RWPE2 (cell line): Measurements from ENCODE around the gene ACP2.
"Not testable (repeated sequence)": the region's sequence is repeated elsewhere in the genome, so short reads cannot be mapped to it uniquely, and the experiment has no call there.

Experiments
- ATAC-seq: fragments of 200-7000 bp; cut with Tn5 transposase; 3 replicates; pipeline ENCODE4 v1.9.1; 2021; ENCODE audit warnings: low read depth
- DNase-seq: peaks from one replicate; pipeline ENCODE4 v3.0.0-alpha.2; 2020; ENCODE audit warnings: low spot score
- H3K27ac ChIP-seq: fragments of 450-650 bp; 2 replicates; pipeline ENCODE4 v1.5.1; 2017; ENCODE audit warnings: mild to moderate bottlenecking; ENCODE audit not compliant: poor library complexity, severe bottlenecking
- H3K27me3 ChIP-seq: fragments of 250-450 bp; sonication (Bioruptor Pico); 2 replicates; pipeline ENCODE4 v1.5.1; 2021; ENCODE audit warnings: mild to moderate bottlenecking, moderate library complexity; ENCODE audit not compliant: insufficient read depth, poor library complexity, severe bottlenecking
- H3K36me3 ChIP-seq: fragments of 250-450 bp; sonication (Bioruptor Pico); 2 replicates; pipeline ENCODE4 v1.5.1; 2020; ENCODE audit warnings: low read depth, mild to moderate bottlenecking, moderate library complexity
- H3K4me1 ChIP-seq: fragments of 250-450 bp; sonication (Bioruptor Pico); 2 replicates; pipeline ENCODE4 v1.5.1; 2021; ENCODE audit warnings: mild to moderate bottlenecking, moderate library complexity; ENCODE audit not compliant: insufficient read depth, poor library complexity, severe bottlenecking
- H3K4me3 ChIP-seq: fragments of 250-450 bp; sonication (Bioruptor Pico); 2 replicates; pipeline ENCODE4 v1.5.1; 2021; ENCODE audit warnings: mild to moderate bottlenecking, moderate library complexity; ENCODE audit not compliant: severe bottlenecking
- H3K9me3 ChIP-seq: fragments of 250-450 bp; sonication (Bioruptor Pico); 2 replicates; pipeline ENCODE4 v1.5.1; 2021; ENCODE audit warnings: mild to moderate bottlenecking, moderate library complexity; ENCODE audit not compliant: severe bottlenecking
- TF ChIP-seq, protein P1 (sequence below): fragments of 450-650 bp; IDR thresholded peaks from one replicate; pipeline ENCODE4 v1.5.1; 2017; ENCODE audit warnings: mild to moderate bottlenecking, moderate library complexity; ENCODE audit not compliant: poor library complexity, severe bottlenecking

The ACP2 gene

DNA sequence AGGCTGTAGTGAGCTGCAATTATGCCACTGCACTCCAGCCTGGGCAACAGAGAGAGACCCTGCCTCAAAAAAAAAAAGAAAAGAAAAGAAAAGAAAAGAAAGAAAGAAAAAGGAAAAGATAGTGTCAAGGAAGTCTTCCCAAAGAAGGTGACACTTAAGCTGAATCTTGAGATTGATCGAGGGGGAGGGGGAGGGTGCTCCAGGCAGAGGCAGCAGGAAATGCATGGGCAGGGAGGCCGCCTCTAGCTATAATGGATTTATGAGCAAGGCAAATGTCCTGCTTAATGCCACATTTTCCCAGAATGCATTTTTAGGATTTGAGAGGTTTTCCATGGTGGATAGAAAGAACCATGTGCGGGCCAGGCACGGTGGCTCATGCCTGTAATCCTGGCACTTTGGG lies 47.6 kb downstream of the ACP2 start:
- ATAC-seq (no peak), DNase-seq (no peak)
- TF ChIP-seq, protein P1, sequence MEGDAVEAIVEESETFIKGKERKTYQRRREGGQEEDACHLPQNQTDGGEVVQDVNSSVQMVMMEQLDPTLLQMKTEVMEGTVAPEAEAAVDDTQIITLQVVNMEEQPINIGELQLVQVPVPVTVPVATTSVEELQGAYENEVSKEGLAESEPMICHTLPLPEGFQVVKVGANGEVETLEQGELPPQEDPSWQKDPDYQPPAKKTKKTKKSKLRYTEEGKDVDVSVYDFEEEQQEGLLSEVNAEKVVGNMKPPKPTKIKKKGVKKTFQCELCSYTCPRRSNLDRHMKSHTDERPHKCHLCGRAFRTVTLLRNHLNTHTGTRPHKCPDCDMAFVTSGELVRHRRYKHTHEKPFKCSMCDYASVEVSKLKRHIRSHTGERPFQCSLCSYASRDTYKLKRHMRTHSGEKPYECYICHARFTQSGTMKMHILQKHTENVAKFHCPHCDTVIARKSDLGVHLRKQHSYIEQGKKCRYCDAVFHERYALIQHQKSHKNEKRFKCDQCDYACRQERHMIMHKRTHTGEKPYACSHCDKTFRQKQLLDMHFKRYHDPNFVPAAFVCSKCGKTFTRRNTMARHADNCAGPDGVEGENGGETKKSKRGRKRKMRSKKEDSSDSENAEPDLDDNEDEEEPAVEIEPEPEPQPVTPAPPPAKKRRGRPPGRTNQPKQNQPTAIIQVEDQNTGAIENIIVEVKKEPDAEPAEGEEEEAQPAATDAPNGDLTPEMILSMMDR: no peak

DNA sequence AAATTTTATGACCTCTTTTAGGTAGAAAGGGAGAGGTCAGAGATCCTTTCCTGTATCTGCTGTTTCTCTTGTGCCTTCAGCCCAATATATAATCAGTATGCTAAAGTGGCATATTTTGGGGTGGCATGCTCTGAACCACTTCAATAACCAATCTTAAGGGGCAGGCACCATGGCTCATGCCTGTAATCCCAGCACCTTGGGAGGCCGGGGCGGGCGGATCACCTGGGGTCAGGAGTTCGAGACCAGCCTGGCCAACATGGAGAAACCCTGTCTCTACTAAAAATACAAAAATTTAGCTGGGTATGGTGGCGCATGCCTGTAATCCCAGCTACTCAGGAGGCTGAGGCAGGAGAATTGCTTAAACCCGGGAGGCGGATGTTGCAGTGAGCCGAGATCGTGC lies 50.5 kb downstream of the ACP2 start:
- H3K4me3 ChIP-seq, H3K9me3 ChIP-seq, DNase-seq, ATAC-seq, H3K36me3 ChIP-seq, H3K27me3 ChIP-seq, H3K27ac ChIP-seq: not testable (repeated sequence)
- peaks cover 12% of the 10 kb centered on the region for H3K4me1 ChIP-seq

More for the DNA sequence above, 47.6 kb downstream of the ACP2 start:
- Histone ChIP-seq H3K27me3 (no peaks in the 10 kb centered on the region), H3K36me3 (no peaks in the 10 kb centered on the region), H3K4me3 (no peak overlapping the region), H3K27ac (no peak overlapping the region), H3K9me3 (no peaks in the 10 kb centered on the region), H3K4me1 (peaks cover 9% of the 10 kb centered on the region)

DNA sequence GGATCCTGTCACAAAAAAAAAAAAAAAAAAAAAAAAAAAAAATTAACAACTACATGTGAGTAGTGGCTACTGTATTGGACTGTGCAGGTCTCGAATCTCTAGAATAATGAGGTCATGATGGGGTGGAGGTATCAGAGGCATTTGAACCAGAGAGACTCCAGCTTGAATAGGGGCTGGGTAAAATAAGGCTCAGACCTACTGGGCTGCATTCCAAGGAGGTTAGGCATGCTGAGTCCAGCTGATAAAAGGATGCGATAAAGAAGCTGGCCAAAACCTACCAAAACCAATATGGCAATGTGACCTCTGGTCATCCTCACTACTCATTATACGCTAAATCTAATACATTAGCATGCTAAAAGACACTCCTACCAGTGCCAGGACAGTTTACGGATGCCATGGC lies 56.5 kb downstream of the ACP2 start:
- no peaks in the 10 kb centered on the region for H3K36me3 ChIP-seq
- H3K4me1 ChIP-seq: peaks cover 27% of the 10 kb centered on the region
- DNase-seq (no peak), ATAC-seq (no peak)
- no peaks in the 10 kb centered on the region for H3K9me3 ChIP-seq
- TF ChIP-seq, protein P1: no peak
- no peak overlapping the region for H3K27ac ChIP-seq
- no peak overlapping the region for H3K4me3 ChIP-seq
- H3K27me3 ChIP-seq: no peaks in the 10 kb centered on the region

DNA sequence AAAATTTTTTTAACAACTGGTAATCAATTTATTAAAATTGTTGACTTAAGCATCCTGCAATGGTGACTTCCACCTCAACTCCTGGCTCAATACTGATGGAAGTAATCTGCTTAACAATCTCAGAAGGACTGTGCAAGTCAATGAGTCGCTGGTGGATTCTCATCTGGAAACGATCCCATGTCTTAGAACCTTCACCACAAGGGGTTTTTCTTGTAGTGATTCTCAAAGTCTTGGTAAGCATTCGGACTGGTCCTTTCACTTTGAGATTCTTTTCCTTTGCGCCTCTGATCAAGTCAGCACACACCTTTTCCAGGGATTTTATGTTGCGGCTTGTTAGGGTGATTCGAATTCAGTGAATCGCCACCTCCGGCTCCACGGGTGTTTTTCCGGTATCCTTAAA lies 57.5 kb downstream of the ACP2 start:
- H3K27ac ChIP-seq, H3K4me3 ChIP-seq, H3K36me3 ChIP-seq, H3K27me3 ChIP-seq, ATAC-seq, H3K9me3 ChIP-seq, DNase-seq: not testable (repeated sequence)
- H3K4me1 ChIP-seq: peaks cover 27% of the 10 kb centered on the region
